GM12878 (cell line): ENCODE results near the gene PRH2. TPM values are rescaled to one million over a fixed set of nuclear protein-coding genes. Genes with fewer than 3 reads are reported as not detected.

Source experiments
- ATAC-seq: fragments of 200-7000 bp; cut with Tn5 transposase; 3 replicates; pipeline ENCODE4 v1.9.1; 2020; ENCODE audit warnings: mild to moderate bottlenecking, moderate library complexity
- BruUV-seq: library from RNA; stranded (reverse); fragments of 400-500 nt; replicated peaks from 2 replicates; lab custom pipeline; 2021; lab: Mats Ljungman, UMichigan
- CTCF ChIA-PET: fragments of 300-600 bp; sonication (Branson Sonifier 250); formaldehyde crosslinking; extraction: SDS; loops from one replicate; lab custom pipeline; 2021; ENCODE audit warnings: inconsistent platforms; lab: Yijun Ruan, JAX
- POLR2A ChIA-PET: fragments of 350-600 bp; formaldehyde crosslinking; extraction: SDS; loops from one replicate; lab custom pipeline; 2021; ENCODE audit warnings: inconsistent platforms; lab: Charles Lee
- RAD21 ChIA-PET: fragments of 300-600 bp; sonication (Branson Sonifier 250); formaldehyde crosslinking; loops from one replicate; lab custom pipeline; 2023; ENCODE audit warnings: antibody characterized with exemption; ENCODE audit not compliant: unreplicated experiment; lab: Charles Lee
- SMC1A ChIA-PET: fragments of 300-600 bp; sonication (Branson Sonifier 250); formaldehyde crosslinking; loops from one replicate; lab custom pipeline; 2023; ENCODE audit not compliant: unreplicated experiment, uncharacterized antibody; lab: Charles Lee
- DNase-seq: peaks from one replicate; pipeline ENCODE4 v3.0.0-alpha.2; 2011; ENCODE audit warnings: low read depth, low spot score
- FAIRE-seq: peaks from 3 replicates; lab custom pipeline; 2011; peaks lifted over from hg19 to GRCh38; lab: Jason Lieb, UNC
- H2AFZ ChIP-seq: 2 replicates; pipeline ENCODE4 v1.6.0; 2011; ENCODE audit warnings: low read depth, low read length, control low read depth; ENCODE audit not compliant: control insufficient read depth
- H3K27ac ChIP-seq: 2 replicates; pipeline ENCODE4 v1.5.1; 2011; ENCODE audit warnings: control low read depth; ENCODE audit not compliant: control insufficient read depth, insufficient read depth
- H3K27me3 ChIP-seq, 2 experiments: replicated peaks in 1 of 2; 2 replicates each; pipeline versions ENCODE4 v1.6.0 to v1.6.1; 2011; ENCODE audit warnings: low read length in 1 of 2; ENCODE audit not compliant: control insufficient read depth in 2 of 2, insufficient read depth in 2 of 2
- H3K36me3 ChIP-seq, 2 experiments: 2 replicates each; pipeline ENCODE4 v1.5.1; 2011; ENCODE audit warnings: low read length in 1 of 2; ENCODE audit not compliant: control insufficient read depth in 2 of 2, insufficient read depth in 2 of 2
- H3K4me1 ChIP-seq: 2 replicates; pipeline ENCODE4 v1.6.1; 2011; ENCODE audit warnings: mild to moderate bottlenecking, low read length, moderate library complexity, mixed read lengths; ENCODE audit not compliant: control insufficient read depth, insufficient read depth
- H3K4me2 ChIP-seq: 2 replicates; pipeline ENCODE4 v1.6.0; 2011; ENCODE audit warnings: control low read depth; ENCODE audit not compliant: control insufficient read depth, insufficient read depth
- H3K4me3 ChIP-seq: fragments of 200-600 bp; sonication (generic); 2 replicates; pipeline ENCODE4 v1.5.1; 2016
- H3K79me2 ChIP-seq: 2 replicates; pipeline ENCODE4 v1.6.0; 2011; ENCODE audit warnings: low read length; ENCODE audit not compliant: control insufficient read depth, insufficient read depth
- H3K9ac ChIP-seq: 2 replicates; pipeline ENCODE4 v1.8.0; 2011; ENCODE audit warnings: low read length, control low read depth, mixed read lengths; ENCODE audit not compliant: control insufficient read depth, insufficient read depth
- H3K9me3 ChIP-seq: replicated peaks from 3 replicates; pipeline ENCODE4 v1.5.1; 2011; ENCODE audit warnings: mild to moderate bottlenecking, low read length; ENCODE audit not compliant: control insufficient read depth, insufficient read depth
- H4K20me1 ChIP-seq: 2 replicates; pipeline ENCODE4 v1.6.0; 2011; ENCODE audit not compliant: control insufficient read depth, insufficient read depth
- BCL3 ChIP-seq: IDR thresholded peaks from 2 replicates; pipeline ENCODE4 v1.6.1; 2011; ENCODE audit warnings: borderline replicate concordance, low read depth, mild to moderate bottlenecking, moderate library complexity, low read length; ENCODE audit not compliant: insufficient read depth, poor library complexity, severe bottlenecking
- BHLHE40 ChIP-seq, 2 experiments: fragments of 450-650 bp in 1 of 2; IDR thresholded peaks; 2 replicates each; pipeline ENCODE4 v1.6.1; 2011 to 2017; ENCODE audit warnings: low read depth in 2 of 2, borderline replicate concordance in 1 of 2, improper control_type of control experiment in 1 of 2, low read length in 1 of 2, mild to moderate bottlenecking in 1 of 2
- CEBPZ ChIP-seq: fragments of 150-350 bp; IDR thresholded peaks from 2 replicates; pipeline ENCODE4 v1.6.1; 2016; ENCODE audit warnings: low read depth, low read length
- CUX1 ChIP-seq: IDR thresholded peaks from 2 replicates; pipeline ENCODE4 v1.6.1; 2012; ENCODE audit warnings: improper control_type of control experiment, low read depth, low read length; ENCODE audit not compliant: insufficient replicate concordance
- FOXM1 ChIP-seq: IDR thresholded peaks from 2 replicates; pipeline ENCODE4 v1.6.1; 2012; ENCODE audit warnings: low read depth, mild to moderate bottlenecking, inconsistent platforms, low read length, moderate library complexity
- HDAC2 ChIP-seq: fragments of 200-600 bp; sonication (generic); IDR thresholded peaks from 2 replicates; pipeline ENCODE4 v1.6.1; 2017
- IRF3 ChIP-seq: fragments of 450-650 bp; IDR thresholded peaks from 2 replicates; pipeline ENCODE4 v1.6.1; 2014; ENCODE audit warnings: mild to moderate bottlenecking
- PAX5 ChIP-seq: IDR thresholded peaks from 2 replicates; pipeline ENCODE4 v1.6.1; 2011; ENCODE audit warnings: low read depth, low read length, borderline replicate concordance
- SMAD5 ChIP-seq: IDR thresholded peaks from 2 replicates; pipeline ENCODE4 v1.6.1; 2016; ENCODE audit warnings: antibody characterized with exemption, low read depth
- SPI1 ChIP-seq: IDR thresholded peaks from 2 replicates; pipeline ENCODE4 v1.6.1; 2011; ENCODE audit warnings: low read depth, mild to moderate bottlenecking, low read length, moderate library complexity, borderline replicate concordance; ENCODE audit not compliant: insufficient read depth
- TCF12 ChIP-seq: IDR thresholded peaks from 2 replicates; pipeline ENCODE4 v1.6.1; 2011; ENCODE audit warnings: low read depth, mild to moderate bottlenecking, low read length
- ZBED1 ChIP-seq: IDR thresholded peaks from 2 replicates; pipeline ENCODE4 v1.6.1; 2016; ENCODE audit warnings: borderline replicate concordance
- ZNF24 ChIP-seq: fragments of 450-650 bp; IDR thresholded peaks from 2 replicates; pipeline ENCODE4 v1.6.1; 2017; ENCODE audit warnings: antibody characterized with exemption, mild to moderate bottlenecking
- WGBS: methylation state at CpG from one replicate; pipeline ENCODE4 v1.1.6; 2016; ENCODE audit warnings: low lambda C conversion rate; ENCODE audit not compliant: insufficient replicate concordance, insufficient coverage; ENCODE audit errors: missing lambda C conversion rate; 5-methylcytosine and 5-hydroxymethylcytosine counted together
- in situ Hi-C: fragments of 300-500 bp; cut with MboI; formaldehyde crosslinking; loops from 9 replicates; pipeline ENCODE4 v1.14.3; 2018; ENCODE audit warnings: mixed read lengths
- intact Hi-C: fragments of 100-400 bp; cut with micrococcal nuclease; formaldehyde crosslinking; loops from one replicate; pipeline ENCODE4 v1.14.2; 2022; ENCODE audit not compliant: unreplicated experiment
- polyA plus RNA-seq, 11 experiments: library from polyadenylated mRNA; depleted of rRNA in 4 of 11; unstranded in 6 of 11; stranded (reverse) in 5 of 11; fragments of >200 nt; fragmentation: Nextera tagmentation in 4 of 11; fragmentation: Illumina TruSeq in 1 of 11; extraction: Ambion mirVana in 4 of 11; extraction: Trizol in 1 of 11; gene quantifications; 1 replicate in 1 of 11; 2 replicates in 10 of 11; pipeline versions ENCODE4 v1.2.1 to v1.2.3, GENCODE V29; 2011 to 2016; ENCODE audit warnings: inconsistent platforms in 2 of 11, missing spikeins in 2 of 11, low read depth in 1 of 11
- total RNA-seq, 4 experiments: library from RNA; depleted of rRNA in 3 of 4; stranded (reverse); fragments of >200 nt in 3 of 4; fragmentation: Illumina TruSeq in 1 of 4; extraction: Trizol in 1 of 4; gene quantifications; 2 replicates each; pipeline versions ENCODE4 v1.2.1 to v1.2.3, GENCODE V29; 2013 to 2021

PRH2 gene
- total and polyA plus RNA-seq, 10 of the 15 experiments (the other 5 are each of a cell fraction or from before 2014, with no cell fraction given) = 0.14 to 0.50 TPM; not detected in 8

- TF ChIP-seq CUX1 (no peak), TCF12 (no peak), SMAD5 (no peak), FOXM1 (no peak), IRF3 (no peak)
Measured at GRCh38 chr12:10910380-10910779, 18.7 kb upstream of the PRH2 start (continued).

- no peaks in the 10 kb centered on the region for H3K4me1 ChIP-seq
- H3K9ac ChIP-seq = no peak overlapping the region
- intact Hi-C loops (no loop called here), in situ Hi-C loops (no loop called here)
- SMC1A ChIA-PET = no interaction called here
- no peaks in the 10 kb centered on the region for H3K9me3 ChIP-seq
- H3K79me2 ChIP-seq = no peaks in the 10 kb centered on the region
- H3K4me2 ChIP-seq = no peak overlapping the region
- RAD21 ChIA-PET = no interaction called here
- no TSS peak for BruUV-seq
- 100% methylated on average over 1 of the region's 1 CpG for WGBS
- ATAC-seq (no peak), DNase-seq (no peak), FAIRE-seq (no peak)
- CTCF ChIA-PET = no interaction called here
- POLR2A ChIA-PET = no interaction called here
- no peak overlapping the region for H3K4me3 ChIP-seq
- no peak overlapping the region for H2AFZ ChIP-seq
- no peak overlapping the region for H3K27ac ChIP-seq
- H3K27me3 ChIP-seq = no peaks in the 10 kb centered on the region
- H4K20me1 ChIP-seq = no peaks in the 10 kb centered on the region
- no peaks in the 10 kb centered on the region for H3K36me3 ChIP-seq
- TF ChIP-seq SPI1 = no peak
- TF ChIP-seq HDAC2 = no peak
- no peak for TF ChIP-seq ZNF24
- TF ChIP-seq CEBPZ = no peak
- TF ChIP-seq BCL3 = no peak
- TF ChIP-seq ZBED1 = no peak
- no peak for TF ChIP-seq PAX5
- TF ChIP-seq BHLHE40 (IDR thresholded peaks at IDR 0.05; ENCODE audit: borderline replicate concordance in 1 of 2, low read depth in 2 of 2, low read length in 1 of 2) = no peak
Measured at GRCh38 chr12:10919809-10920208, 9.2 kb upstream of the PRH2 start.
